Measurements from ENCODE around the gene ATG13. TPM values are rescaled to one million over a fixed set of nuclear protein-coding genes. Genes with fewer than 3 reads are reported as not detected.
A peak's percentile ranks its signal among the peaks of the same experiment; 100 is the strongest.

The ATG13 gene
- total RNA-seq, 4 donors from 2014 or later: 68.8 to 94.3 (median 90.2) TPM

DNA sequence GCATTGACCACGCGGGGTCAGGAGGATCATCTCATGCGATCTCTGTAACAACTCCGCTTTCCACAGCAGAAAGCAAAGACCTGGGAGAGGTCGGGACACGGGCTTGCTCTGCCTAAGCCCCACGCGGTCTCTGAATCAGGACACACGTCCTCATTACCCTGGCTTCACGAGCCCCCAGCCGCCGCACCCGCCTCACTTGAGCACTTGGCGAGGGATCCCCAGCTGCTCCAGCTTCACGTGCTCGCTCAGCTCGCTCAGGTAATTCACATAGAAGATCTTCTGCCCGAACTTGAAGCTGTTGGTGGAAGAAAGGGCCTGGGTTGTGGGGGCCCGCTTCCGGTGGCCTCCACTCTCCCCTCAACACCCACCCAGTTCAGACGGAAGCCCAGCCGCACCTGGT, 63.5 kb downstream of the ATG13 start:
- no peak for DNase-seq (ENCODE audit: low spot score in 2 of 2)
- H3K9me3 ChIP-seq: no peaks in the 10 kb centered on the region
- H3K4me3 ChIP-seq: no peak overlapping the region
- TF ChIP-seq, protein P1, sequence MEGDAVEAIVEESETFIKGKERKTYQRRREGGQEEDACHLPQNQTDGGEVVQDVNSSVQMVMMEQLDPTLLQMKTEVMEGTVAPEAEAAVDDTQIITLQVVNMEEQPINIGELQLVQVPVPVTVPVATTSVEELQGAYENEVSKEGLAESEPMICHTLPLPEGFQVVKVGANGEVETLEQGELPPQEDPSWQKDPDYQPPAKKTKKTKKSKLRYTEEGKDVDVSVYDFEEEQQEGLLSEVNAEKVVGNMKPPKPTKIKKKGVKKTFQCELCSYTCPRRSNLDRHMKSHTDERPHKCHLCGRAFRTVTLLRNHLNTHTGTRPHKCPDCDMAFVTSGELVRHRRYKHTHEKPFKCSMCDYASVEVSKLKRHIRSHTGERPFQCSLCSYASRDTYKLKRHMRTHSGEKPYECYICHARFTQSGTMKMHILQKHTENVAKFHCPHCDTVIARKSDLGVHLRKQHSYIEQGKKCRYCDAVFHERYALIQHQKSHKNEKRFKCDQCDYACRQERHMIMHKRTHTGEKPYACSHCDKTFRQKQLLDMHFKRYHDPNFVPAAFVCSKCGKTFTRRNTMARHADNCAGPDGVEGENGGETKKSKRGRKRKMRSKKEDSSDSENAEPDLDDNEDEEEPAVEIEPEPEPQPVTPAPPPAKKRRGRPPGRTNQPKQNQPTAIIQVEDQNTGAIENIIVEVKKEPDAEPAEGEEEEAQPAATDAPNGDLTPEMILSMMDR (IDR thresholded peaks at IDR 0.05): no peak
- TF ChIP-seq EP300 (IDR thresholded peaks at IDR 0.05) (no peak), POLR2AphosphoS5 (IDR thresholded peaks at IDR 0.05) (no peak), POLR2A (IDR thresholded peaks at IDR 0.05) (no peak)
- H3K36me3 ChIP-seq: peaks cover 56% of the 10 kb centered on the region
- WGBS: 95% methylated on average over 19 of the region's 22 CpGs
- no peaks in the 10 kb centered on the region for H3K27me3 ChIP-seq
- H3K4me1 ChIP-seq: peaks cover 14% of the 10 kb centered on the region
- no peak overlapping the region for H3K27ac ChIP-seq

DNA sequence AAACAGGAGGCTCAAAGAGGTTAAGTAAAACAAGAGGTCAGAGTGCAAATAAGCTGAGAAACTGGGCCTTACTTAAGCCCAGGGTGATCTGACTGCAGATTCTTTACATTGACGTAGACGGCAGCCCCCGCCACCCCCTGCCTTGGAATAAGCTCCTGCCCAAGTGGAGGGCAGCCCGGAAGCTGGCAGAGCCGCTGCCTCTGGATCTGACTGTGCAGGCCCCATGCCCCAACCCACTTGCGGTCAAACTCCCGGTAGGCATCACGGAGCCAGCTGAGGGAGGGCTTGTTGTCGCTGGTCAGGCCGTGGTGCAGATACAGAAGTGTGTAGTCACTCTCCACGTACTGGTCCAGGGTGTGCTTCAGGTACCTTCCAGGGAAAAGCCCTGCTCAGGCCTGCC, 64.5 kb downstream of the ATG13 start:
- H3K9me3 ChIP-seq: no peaks in the 10 kb centered on the region
- no peak overlapping the region for H3K27ac ChIP-seq
- no peaks in the 10 kb centered on the region for H3K27me3 ChIP-seq
- no peak overlapping the region for H3K4me3 ChIP-seq
- H3K4me1 ChIP-seq: peaks cover 6% of the 10 kb centered on the region
- H3K36me3 ChIP-seq: peaks cover 63% of the 10 kb centered on the region
- TF ChIP-seq POLR2A (IDR thresholded peaks at IDR 0.05) (no peak), POLR2AphosphoS5 (IDR thresholded peaks at IDR 0.05) (no peak), EP300 (IDR thresholded peaks at IDR 0.05) (no peak)
- TF ChIP-seq, protein P1 (IDR thresholded peaks at IDR 0.05): no peak
- DNase-seq (ENCODE audit: low spot score in 2 of 2): no peak
- 81% methylated on average over 4 of the region's 11 CpGs for WGBS

DNA sequence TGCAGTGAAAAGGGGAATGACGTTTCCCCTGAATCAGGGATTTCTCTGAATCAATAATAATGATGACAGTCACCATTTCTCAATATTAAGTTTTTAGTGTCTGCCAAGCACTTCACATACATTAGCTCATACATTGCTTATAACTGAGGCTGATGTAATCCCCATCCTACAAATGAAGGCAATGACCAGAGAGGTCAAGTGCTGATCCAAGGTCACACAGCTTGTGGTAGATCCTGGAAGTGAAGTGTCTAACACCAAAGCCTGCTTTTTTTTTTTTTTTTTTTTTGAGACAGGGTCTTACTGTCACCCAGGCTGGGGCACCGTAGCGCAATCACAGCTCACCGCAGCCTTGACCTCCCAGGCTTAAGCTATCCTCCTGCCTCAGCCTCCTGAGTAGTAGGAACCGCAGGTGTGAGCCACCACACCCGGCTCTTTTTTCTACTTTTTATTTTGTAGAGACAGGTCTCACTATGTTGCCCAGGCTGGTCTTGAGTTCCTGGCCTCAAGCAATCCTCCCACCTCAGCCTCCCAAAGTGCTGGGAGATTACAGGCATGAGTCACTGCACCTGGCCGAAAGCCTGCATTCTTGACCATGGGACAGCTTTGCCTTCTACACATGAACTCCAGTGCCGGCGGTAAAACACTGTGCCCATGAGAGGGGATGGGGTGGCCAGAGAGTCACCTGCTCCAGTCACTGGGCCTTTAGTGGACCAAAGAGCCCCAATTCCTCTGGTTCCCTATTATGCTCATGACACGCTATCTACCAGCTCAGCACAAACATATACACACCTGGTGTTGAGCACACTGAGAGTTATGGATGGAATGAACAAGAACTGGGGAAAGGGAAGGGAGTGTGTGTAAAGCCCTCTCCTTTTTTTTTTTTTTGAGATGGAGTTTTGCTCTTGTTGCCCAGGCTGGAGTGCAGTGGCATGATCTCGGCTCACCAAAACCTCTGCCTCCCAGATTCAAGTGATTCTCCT, 65.7 kb downstream of the ATG13 start:
- Histone ChIP-seq H3K4me1 (peaks cover 14% of the 10 kb centered on the region), H3K27ac (peak overlapping the region; percentile 3), H3K4me3 (no peak overlapping the region), H3K9me3 (no peaks in the 10 kb centered on the region), H3K27me3 (no peaks in the 10 kb centered on the region), H3K36me3 (peaks cover 60% of the 10 kb centered on the region)
- 93% methylated on average over 11 of the region's 11 CpGs for WGBS
- no peak for DNase-seq (ENCODE audit: low spot score in 2 of 2)
- TF ChIP-seq, protein P1 (IDR thresholded peaks at IDR 0.05): no peak
- TF ChIP-seq POLR2A (IDR thresholded peaks at IDR 0.05) (no peak), POLR2AphosphoS5 (IDR thresholded peaks at IDR 0.05) (no peak), EP300 (IDR thresholded peaks at IDR 0.05) (no peak)

DNA sequence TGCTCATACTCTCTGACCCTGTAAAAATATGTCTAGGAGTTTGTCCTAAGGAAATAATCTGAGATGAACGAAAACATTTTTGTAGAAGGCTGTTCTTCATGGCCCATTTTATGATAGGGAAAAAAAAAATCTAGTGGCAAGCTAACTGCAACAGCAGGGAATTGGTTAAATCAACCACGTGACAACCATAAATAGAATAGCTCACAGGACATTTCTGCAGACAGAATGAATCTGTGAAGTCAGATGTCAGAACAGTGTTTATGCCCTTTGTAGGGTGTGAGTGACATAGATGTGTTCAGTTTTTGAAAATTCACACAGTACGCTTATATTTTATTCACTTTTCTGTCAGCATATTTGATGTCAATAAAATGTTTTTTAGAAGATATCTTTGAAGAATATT, 67.0 kb downstream of the ATG13 start:
- Histone ChIP-seq H3K27me3 (no peaks in the 10 kb centered on the region), H3K4me3 (no peak overlapping the region), H3K9me3 (no peaks in the 10 kb centered on the region), H3K27ac (no peak overlapping the region), H3K4me1 (peaks cover 16% of the 10 kb centered on the region), H3K36me3 (peaks cover 53% of the 10 kb centered on the region)
- 72% methylated on average over 3 of the region's 3 CpGs for WGBS
- DNase-seq (ENCODE audit: low spot score in 2 of 2): no peak
- no peak for TF ChIP-seq POLR2A (IDR thresholded peaks at IDR 0.05)
- TF ChIP-seq EP300 (IDR thresholded peaks at IDR 0.05): no peak
- TF ChIP-seq, protein P1 (IDR thresholded peaks at IDR 0.05): no peak
